ENCODE data around the gene PIP5K1C. TPM values are rescaled to one million over a fixed set of nuclear protein-coding genes. Genes with fewer than 3 reads are reported as not detected.

PIP5K1C gene
- total and polyA plus RNA-seq, 9 donors, result 6.0 to 41.7 (median 30.8) TPM

GRCh38 chr19:3710265-3710812, 10.1 kb upstream of the PIP5K1C start:
- H3K9me3 ChIP-seq, result no peaks in the 10 kb centered on the region
- no peaks in the 10 kb centered on the region for H3K36me3 ChIP-seq
- DNase-seq, result peak in 1 of 5 donors; percentile 65
- H3K27ac ChIP-seq, result no peak overlapping the region
- no peak for TF ChIP-seq POLR2A (IDR thresholded peaks at IDR 0.05)
- TF ChIP-seq, protein P1, sequence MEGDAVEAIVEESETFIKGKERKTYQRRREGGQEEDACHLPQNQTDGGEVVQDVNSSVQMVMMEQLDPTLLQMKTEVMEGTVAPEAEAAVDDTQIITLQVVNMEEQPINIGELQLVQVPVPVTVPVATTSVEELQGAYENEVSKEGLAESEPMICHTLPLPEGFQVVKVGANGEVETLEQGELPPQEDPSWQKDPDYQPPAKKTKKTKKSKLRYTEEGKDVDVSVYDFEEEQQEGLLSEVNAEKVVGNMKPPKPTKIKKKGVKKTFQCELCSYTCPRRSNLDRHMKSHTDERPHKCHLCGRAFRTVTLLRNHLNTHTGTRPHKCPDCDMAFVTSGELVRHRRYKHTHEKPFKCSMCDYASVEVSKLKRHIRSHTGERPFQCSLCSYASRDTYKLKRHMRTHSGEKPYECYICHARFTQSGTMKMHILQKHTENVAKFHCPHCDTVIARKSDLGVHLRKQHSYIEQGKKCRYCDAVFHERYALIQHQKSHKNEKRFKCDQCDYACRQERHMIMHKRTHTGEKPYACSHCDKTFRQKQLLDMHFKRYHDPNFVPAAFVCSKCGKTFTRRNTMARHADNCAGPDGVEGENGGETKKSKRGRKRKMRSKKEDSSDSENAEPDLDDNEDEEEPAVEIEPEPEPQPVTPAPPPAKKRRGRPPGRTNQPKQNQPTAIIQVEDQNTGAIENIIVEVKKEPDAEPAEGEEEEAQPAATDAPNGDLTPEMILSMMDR (IDR thresholded peaks at IDR 0.05), result no peak
- TF ChIP-seq EP300 (IDR thresholded peaks at IDR 0.05), result no peak
- H3K4me1 ChIP-seq (ENCODE audit: insufficient read depth), result no peaks in the 10 kb centered on the region
- H3K27me3 ChIP-seq, result no peaks in the 10 kb centered on the region
- intact Hi-C loops (cut with DNase I), result no loop called here
- no peak overlapping the region for H3K4me3 ChIP-seq
- WGBS, 3 donors, result 38 to 42% (median 42%) methylated on average over 20 of the region's 20 CpGs

GRCh38 chr19:3708207-3708931, 8.1 kb upstream of the PIP5K1C start, which contains the start of gene TJP3:
Gene TJP3 (plus strand): TSS chr19:3708384. CDS start chr19:3728433, 20,049 bp downstream.
- TF ChIP-seq, protein P1 (IDR thresholded peaks at IDR 0.05), result no peak
- TF ChIP-seq EP300 (IDR thresholded peaks at IDR 0.05) (no peak), POLR2A (IDR thresholded peaks at IDR 0.05) (no peak)
- intact Hi-C loops (cut with DNase I), result no loop called here
- Histone ChIP-seq H3K4me3 (peak within 1 kb of the TSS; percentile 16), H3K4me1 (ENCODE audit: insufficient read depth) (no peaks in the 10 kb centered on the region), H3K36me3 (no peaks in the 10 kb centered on the region), H3K9me3 (no peaks in the 10 kb centered on the region), H3K27me3 (no peaks in the 10 kb centered on the region), H3K27ac (no peak within 1 kb of the TSS)
- no peak for DNase-seq
- 13 to 16% (median 16%) methylated on average over 21 to 24 of the region's 24 CpGs for WGBS, 3 donors

- WGBS, 3 donors, result 72 to 77% (median 74%) methylated on average over 11 to 12 of the region's 12 CpGs
- DNase-seq, result no peak
- intact Hi-C loops (cut with DNase I), result no loop called here
- TF ChIP-seq, protein P1 (IDR thresholded peaks at IDR 0.05), result no peak
- TF ChIP-seq POLR2A (IDR thresholded peaks at IDR 0.05), result no peak
- no peak for TF ChIP-seq EP300 (IDR thresholded peaks at IDR 0.05)
- no peaks in the 10 kb centered on the region for H3K4me1 ChIP-seq (ENCODE audit: insufficient read depth)
- H3K4me3 ChIP-seq, result no peak overlapping the region
- no peak overlapping the region for H3K27ac ChIP-seq
- no peaks in the 10 kb centered on the region for H3K9me3 ChIP-seq
- no peaks in the 10 kb centered on the region for H3K36me3 ChIP-seq
- no peaks in the 10 kb centered on the region for H3K27me3 ChIP-seq
Observed at GRCh38 chr19:3707868-3708206, 7.6 kb upstream of the PIP5K1C start.

DNA sequence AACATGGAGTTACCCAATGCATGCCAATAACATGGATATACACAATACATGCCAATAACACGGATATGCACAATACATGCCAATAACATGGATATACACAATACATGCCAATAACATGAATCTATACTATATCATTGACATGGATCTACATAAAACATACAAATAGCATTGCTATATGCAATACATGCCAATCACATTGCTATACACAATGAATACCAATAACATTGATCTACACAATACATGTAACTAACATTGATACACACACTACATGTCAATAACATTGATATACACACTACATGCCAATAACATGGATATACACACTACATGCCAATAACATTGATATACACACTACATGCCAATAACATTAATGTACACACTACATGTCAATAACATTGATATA, 932 bp upstream of the PIP5K1C start:
- H3K9me3 ChIP-seq, result no peaks in the 10 kb centered on the region
- TF ChIP-seq EP300 (IDR thresholded peaks at IDR 0.05) (no peak), POLR2A (IDR thresholded peaks at IDR 0.05) (no peak)
- TF ChIP-seq, protein P1 (IDR thresholded peaks at IDR 0.05), result no peak
- no peak for DNase-seq
- no peaks in the 10 kb centered on the region for H3K27me3 ChIP-seq
- no peaks in the 10 kb centered on the region for H3K36me3 ChIP-seq
- intact Hi-C loops (cut with DNase I), result loop anchor here in 3 of 4 donors (2.0 to 5.0 kb wide), 2 partner anchors 34 kb away; no protein-coding TSS in a partner anchor
- H3K4me1 ChIP-seq (ENCODE audit: insufficient read depth), result peaks cover 12% of the 10 kb centered on the region
- H3K4me3 ChIP-seq, result no peak overlapping the region
- 6 to 9% (median 7%) methylated on average over 1 of the region's 1 CpG for WGBS, 3 donors
- no peak overlapping the region for H3K27ac ChIP-seq

All from ovary (tissue), 9 donors.